ENCODE results near the gene IL36RN.

IL36RN gene

DNA sequence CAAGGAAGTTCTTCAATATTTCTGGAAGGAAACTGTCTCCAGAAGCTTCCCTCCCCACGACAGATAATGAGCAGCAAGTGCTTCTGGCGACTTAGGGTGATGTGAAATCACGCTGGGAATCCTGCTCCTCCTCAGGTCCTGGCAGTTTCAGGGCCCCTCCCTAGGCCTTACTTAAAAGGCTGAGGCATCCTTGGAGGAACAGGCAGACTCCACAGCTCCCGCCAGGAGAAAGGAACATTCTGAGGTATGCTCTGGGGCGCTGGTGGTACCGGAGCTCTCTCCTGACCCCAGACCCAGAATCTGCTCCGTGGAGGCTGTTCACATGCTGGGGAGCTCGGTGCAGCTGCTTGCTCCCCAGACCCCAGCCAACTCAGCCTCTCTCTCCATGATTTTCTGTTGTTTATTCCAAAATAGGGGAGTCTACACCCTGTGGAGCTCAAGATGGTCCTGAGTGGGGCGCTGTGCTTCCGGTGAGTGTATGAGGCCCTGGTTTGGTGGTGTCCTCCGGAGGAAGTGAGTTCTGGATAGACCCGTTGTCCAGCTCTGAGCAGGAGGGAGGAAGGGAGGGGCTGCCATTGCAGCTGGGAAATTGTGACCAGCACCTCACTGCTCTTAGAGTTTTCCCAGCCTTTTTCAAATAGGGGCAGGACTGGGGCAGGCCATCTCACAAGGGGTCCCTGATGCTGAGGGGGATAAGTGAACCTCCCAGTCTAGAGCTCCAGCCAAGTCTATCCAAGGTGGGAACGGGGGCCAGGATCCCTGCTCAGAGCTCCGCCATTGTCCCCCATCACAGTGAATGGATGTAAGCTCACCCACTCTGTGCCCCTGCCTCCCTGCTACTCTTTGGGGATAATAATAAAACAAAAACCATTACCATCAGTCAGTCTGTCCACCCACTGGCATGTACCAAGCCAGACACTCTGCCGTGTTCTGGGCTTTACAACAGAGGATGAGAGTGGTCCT, at the start of gene IL36RN:
Gene IL36RN (plus strand): TSS at position 201 of the 963 bp plus-strand sequence. CDS start 241 bp downstream, at position 442.
- in situ Hi-C loops (cut with MboI; ENCODE audit: low sequenced_read_pairs) = no loop called here

DNA sequence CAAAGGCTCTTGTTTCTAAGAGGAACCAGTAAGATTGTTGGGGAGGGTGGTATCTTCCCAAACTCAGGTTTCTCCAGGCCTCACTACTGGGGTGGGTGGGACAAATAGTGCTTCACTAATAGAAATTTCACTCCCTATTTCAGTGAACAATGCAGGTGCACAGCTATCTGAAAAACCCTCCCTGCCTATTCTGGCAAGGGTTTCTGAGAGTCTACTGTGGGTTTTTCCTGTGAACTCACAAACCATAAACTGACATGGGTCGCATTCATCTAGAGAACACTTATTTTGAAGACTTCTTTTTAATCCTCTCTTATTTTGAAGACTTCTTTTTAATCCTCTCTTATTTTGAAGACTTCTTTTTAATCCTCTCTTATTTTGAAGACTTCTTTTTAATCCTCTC, 49.4 kb upstream of the IL36RN start:
- in situ Hi-C loops (cut with MboI; ENCODE audit: low sequenced_read_pairs) = no loop called here

DNA sequence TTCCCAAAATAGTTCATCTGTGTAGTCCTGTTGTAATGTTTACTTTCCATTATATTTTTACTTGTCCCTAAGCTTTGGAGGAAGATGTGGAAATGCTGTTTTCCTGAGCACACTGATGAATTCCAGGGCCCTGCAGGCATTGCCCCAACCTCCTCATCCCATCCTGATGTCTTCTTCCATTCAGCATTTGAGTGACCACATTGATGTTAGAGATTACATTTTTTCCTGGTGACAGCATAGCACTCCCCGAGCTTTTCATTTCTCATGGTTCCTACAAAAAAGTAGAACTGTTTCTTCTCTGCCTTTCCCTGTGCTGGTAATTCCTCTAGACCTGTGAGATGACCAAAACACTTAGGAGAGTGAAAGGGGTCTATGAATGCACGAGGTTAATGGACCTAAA, 48.9 kb upstream of the IL36RN start:
- in situ Hi-C loops (cut with MboI; ENCODE audit: low sequenced_read_pairs) = no loop called here

DNA sequence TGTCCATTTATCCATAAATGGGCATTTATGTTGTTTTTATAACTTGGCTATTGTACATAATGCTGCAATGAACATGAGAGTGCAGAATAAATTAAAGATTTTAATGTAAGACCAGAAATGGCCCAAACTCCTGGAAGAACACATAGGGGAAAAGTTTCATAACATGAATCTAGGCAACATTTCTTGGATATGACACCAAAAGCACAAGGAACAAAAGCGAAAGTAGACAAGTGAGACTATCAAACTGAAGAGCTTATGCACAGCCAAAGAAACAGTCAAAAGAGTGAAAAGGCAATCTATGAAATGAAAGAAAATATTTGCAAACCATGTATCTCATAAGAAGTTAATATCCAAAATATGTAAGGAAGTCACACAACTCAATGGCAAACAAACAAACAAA, 47.9 kb upstream of the IL36RN start:
- in situ Hi-C loops (cut with MboI; ENCODE audit: low sequenced_read_pairs) = no loop called here

DNA sequence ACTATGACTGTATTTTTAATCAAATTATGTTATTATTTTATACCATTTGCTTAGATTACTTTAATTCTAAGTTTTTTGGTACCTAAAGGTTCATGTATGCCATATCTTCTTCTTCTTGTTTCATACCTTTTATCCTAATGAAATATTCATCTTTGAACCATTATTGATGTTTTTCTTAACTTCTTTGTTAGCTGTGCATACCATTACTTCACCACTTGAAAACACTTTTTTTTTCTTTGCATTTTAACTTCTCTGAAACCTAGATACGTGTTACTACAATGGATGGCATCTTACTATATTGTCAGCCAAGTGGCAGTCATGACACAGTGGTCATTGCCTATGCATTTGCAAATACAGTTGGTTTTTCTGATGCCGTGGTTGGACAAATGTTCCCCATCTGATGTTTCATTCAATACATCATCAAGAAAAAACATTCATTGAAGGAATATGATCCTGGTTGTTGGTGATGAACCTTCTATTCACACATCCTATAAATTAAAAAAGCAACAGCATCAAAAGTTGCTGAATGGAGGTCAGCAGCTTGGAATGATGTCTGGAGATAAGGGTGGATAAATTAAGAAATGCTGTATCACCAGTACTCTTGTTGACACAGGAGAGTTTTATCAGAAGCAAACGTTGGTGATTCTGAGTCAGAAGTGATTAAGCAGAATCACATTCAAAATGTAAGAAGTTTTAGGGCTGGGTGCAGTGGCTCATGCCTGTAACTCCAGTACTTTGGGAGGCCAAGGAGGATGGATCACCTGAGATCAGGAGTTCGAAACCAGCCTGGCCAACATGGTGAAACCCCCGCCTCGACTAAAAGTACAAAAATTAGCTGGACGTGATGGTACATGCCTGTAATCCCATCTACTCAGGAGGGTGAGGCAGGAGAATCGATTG, 46.3 kb upstream of the IL36RN start:
- in situ Hi-C loops (cut with MboI; ENCODE audit: low sequenced_read_pairs) = no loop called here

DNA sequence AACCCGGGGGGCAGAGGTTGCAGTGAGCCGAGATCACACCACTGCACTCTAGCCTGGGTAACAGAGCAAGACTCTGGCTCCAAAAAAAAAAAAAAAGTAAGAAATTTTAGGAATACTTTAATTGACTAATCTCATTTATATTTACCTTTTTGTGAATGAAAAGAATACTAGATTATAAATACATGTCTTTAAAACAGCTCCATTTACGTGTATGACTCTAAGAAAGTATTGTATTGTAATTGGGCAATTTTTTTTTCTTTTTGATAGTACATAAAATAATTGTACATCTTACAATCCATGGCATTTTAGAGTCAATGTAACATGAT, 45.7 kb upstream of the IL36RN start:
- in situ Hi-C loops (cut with MboI; ENCODE audit: low sequenced_read_pairs) = no loop called here

DNA sequence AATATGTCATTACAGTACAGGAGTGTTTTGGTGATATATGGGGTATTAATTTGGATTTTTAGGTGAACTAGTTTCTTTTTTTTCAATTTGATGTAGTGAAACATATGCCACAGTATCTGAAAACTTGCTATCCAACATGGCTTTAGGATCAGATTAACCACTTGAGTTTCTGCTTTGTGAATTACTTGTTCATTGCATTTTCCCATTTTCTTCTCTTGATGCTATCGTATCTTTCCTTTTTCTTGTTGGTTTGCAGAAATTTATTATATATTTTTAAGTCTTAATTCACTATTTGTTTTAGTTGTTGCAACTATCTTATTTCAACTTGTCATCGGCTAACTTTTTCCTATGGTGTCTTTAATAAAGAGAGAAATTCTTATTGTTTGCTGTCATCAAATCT, 44.9 kb upstream of the IL36RN start:
- in situ Hi-C loops (cut with MboI; ENCODE audit: low sequenced_read_pairs) = no loop called here

DNA sequence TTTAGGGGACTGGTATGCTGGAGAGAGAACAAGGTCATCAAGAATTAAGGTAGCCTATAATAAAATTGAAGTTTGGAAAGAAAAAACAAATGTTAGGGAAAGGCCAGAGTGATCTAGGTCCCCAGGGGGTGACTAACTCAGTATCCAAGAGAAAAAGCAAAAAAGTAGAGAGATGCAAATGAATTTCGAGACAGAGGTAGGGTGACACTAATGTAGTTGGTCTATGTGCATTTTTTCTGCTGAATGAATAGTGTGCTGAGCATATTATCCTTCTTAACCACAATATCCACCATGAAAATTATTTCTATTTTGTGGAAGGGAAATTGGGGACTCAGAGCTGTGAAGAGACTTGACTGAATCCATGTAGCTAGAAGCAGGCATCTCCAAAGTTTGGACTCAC, 44.0 kb upstream of the IL36RN start:
- in situ Hi-C loops (cut with MboI; ENCODE audit: low sequenced_read_pairs) = no loop called here

DNA sequence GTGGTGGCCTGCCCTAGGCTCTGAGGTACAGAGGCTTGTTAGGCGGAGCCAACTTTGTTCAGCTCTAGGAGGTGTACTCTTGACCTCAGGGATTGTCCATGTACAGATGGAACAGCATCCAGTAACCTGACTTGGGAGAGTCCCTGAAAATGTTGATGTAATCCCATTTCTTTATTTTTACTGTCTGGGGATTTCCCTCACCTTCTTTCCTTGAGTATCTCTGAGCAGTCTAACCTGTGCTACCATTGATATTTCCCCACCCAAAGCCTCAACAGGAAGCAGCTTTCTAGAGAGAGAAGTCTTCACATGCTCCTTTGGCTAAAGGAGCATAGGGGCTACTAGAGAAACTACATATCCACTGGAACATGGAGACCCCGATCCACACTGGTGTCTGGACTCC, 43.3 kb upstream of the IL36RN start:
- in situ Hi-C loops (cut with MboI; ENCODE audit: low sequenced_read_pairs) = no loop called here

DNA sequence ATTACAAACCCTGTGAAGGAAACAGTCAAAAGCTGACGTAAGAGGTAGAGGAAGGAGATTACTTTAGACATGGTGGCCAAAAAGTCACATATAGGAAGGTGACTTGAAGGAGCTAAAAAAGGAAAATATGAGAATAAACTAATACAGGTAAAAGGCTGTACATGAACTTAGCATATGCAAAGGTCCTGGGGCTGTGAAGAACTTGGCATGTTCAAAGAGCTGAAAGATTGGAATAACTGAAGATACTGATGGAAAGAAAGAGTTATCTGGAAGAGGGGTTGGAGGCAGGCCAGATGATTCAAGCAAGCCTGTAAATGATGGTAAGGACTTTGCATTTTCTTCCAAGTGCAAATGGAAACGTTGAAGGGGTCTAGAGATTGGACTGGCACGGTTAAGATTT, 40.5 kb upstream of the IL36RN start:
- in situ Hi-C loops (cut with MboI; ENCODE audit: low sequenced_read_pairs) = no loop called here

DNA sequence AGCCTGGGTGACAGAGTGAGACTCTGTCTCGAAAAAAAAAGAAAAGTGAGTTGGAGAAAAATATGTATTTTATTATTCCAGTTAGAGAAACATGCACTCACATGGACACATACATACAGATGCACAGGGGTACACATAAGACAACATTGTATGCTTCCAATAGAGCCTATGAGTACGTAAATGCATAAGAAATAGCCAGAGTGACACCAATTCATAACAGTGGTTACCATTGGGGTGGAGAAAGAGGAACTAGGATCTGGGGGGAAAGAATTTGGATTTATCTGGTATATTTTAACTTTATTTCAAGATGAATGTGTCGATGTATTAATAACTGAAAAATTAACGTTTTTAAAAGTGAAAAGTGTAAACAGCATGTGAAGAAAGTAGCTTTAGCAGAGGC, 37.7 kb upstream of the IL36RN start:
- in situ Hi-C loops (cut with MboI; ENCODE audit: low sequenced_read_pairs) = no loop called here

DNA sequence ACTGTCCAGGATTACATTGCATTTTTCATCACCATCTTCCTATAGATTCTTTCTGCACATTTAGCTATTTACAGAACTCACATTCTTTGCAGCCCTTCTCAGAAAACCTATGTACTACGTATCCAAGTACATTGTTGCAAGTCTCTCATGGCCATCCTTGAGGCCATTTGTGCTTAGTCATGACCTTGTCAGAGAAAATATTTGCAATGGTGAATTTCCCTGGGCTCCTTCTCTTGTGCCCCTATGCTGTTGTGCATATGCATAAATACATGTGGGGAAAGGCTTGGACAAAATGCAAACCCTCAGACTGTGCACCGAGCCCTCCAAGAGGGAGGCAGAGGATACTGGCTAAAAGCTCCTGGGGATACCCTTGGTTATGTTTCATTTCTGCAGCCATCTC, 34.2 kb upstream of the IL36RN start:
- in situ Hi-C loops (cut with MboI; ENCODE audit: low sequenced_read_pairs) = no loop called here

DNA sequence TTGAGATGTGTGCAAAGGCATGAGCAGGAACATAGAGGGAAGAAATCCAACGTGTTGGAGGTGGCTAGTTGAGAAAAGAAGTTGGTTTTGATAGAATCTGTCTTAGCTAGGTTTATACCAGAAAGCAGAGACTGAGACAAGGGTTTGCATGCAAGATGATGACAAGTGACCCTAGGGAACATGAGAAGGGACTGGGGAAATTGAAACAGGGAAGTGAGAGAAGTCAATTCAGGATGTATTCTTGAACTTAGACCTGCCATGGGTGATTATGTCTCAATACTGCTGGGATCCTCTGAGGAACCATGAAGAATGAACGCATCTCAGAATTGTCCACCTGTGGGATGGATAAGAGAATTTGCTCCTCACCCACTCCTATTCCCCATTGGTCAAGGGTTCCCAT, 33.3 kb upstream of the IL36RN start:
- in situ Hi-C loops (cut with MboI; ENCODE audit: low sequenced_read_pairs) = no loop called here

DNA sequence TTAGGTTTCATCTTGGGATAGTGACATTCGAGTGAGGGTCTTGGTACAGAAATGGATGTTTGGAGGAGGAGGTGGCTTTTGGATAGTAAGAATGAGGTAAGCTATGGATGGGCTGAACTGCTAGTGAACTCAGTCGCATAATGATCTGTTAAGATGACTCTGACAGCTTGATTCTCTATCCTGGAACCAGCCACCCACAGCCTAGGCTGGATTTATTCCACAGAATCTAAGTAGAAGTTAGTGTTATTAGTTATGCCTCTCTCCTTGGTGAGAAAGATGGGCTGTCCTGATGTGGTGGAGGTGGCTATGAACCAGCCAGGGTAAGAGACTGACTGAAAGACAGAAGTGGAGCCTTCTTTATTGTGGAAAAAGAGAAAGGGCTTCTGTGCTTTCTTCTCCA, 31.3 kb upstream of the IL36RN start:
- in situ Hi-C loops (cut with MboI; ENCODE audit: low sequenced_read_pairs) = no loop called here

DNA sequence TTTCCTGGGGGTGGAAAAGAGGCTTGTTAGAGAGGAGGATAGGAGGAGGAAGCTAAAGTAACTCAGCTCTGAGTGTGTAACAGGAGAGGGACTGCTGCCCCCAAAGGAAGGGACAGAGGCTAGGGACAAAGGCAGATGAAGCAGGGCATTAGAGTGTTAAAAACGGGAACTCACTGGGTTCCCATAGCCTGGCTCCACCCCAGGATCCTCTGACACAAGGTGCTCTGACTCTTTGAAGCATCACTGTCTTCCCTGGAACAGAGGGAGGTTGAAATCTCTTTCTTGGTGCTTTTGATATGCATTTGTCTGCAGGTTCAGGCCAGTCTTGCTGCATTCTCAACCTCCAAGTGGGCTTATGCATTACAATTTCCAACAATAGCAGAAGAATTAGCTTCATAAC, 30.9 kb upstream of the IL36RN start:
- in situ Hi-C loops (cut with MboI; ENCODE audit: low sequenced_read_pairs) = no loop called here

DNA sequence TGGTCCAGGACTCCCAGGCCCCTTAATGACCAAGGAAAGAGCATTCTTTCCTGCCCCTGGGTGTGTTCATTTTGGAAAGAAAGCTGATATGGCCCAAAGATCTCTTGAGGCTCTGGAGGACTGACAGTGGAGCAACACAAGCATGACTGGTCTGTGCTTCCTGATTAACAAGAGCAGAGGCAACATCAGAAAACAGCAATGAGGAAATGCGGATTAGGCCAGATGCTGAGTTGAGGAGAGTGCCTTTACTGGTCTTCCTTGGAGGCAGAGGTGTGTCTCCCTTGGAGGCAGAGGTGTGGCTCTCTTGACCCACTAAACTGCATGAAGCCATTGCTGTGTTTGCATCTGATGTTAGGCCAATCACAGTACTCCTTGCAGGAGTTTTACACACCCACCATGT, 26.3 kb upstream of the IL36RN start:
- in situ Hi-C loops (cut with MboI; ENCODE audit: low sequenced_read_pairs) = no loop called here

DNA sequence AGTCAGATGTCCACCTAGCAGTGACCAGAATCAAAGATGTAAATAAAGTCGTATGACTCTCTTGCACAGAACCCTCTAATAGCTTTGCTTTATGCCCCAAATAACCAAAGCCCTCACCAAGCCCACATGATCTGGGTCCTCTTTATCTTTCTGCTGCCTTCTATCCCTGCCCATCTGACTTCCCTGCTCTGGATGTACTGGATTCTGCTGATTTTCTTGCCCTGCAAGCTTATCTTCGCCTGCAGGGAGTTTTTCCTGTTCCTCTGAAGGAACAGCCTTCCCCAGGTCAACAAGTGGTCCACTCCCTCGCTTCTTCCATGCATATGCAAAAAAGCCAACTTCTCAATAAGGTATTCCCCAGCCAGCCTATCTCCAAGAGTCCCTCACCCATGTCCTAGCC, 25.0 kb upstream of the IL36RN start:
- in situ Hi-C loops (cut with MboI; ENCODE audit: low sequenced_read_pairs) = no loop called here

DNA sequence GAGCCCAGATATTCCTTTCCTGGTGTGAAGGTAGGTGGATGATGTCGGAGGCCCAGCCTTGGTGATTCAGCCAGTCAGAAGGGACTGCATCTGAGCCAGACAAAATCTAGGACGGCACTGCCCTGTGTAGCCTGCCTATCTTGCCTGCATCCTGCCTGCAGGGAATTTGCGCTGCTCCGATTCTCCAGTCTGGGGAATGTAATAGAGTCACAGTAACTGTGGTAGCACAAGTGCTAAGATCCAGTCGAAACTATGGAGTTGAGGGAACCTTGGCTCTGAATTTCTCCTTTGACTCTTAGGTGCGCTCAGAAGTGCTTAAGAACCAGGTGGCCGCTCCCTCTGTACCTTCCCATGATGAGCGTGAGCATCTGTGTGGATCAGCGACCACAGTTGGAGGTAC, 22.2 kb upstream of the IL36RN start:
- in situ Hi-C loops (cut with MboI; ENCODE audit: low sequenced_read_pairs) = no loop called here

DNA sequence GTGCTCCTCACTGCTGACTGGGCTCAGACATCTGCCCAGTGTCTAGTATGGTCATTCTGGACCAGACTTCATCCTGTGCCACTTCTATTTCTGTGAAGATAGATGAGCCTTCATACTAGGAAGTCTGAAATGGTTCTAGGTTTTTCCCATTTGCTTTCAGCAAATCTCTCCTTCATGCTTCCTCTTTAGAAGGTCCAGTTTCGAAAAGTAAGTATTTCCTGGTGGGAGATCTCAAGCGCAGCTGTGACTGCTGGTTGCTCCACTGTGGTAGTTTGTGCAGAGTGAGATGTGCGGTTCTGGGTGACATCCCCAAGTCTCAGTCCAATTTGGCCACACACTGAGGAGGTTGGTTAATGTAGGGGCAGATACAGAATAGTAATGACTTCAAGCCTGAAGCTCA, 20.7 kb upstream of the IL36RN start:
- in situ Hi-C loops (cut with MboI; ENCODE audit: low sequenced_read_pairs) = no loop called here

DNA sequence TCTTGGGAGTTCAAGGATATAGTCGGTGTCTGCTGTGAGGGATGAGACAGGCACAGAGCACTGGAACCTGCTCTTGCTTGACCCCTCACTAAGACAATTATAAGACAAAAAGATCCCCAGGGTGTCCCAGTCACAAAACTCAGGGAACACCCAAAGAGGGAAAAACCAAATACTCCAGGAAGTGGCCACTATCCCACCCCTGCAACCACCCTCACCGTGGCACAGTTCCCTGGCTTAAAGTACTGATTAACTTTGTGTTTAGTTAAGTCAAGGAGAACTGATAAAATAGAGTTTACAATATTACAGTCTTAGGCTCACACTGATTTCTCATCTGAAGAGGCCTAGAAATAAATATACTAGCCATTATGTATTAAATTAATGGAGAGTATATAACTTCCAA, 19.8 kb upstream of the IL36RN start:
- in situ Hi-C loops (cut with MboI; ENCODE audit: low sequenced_read_pairs) = no loop called here

DNA sequence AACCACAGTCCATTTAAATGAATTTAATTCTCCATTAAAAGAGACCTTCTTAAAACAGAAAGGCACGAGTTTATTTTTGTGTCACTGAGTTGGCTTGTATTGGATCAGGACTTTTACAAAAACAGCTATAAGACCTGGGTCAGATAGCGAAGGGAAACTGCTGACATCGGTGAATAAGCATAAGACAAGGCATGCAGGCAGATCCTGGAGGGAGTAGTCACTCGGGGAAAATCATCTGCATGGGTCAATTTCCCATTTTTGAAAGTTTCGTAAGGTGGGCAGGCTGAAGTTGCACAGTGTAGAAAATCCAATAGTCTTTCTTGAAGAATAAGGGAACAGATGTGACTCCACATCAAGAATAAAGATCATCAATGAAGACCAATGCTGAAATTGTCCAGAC, 19.3 kb upstream of the IL36RN start:
- in situ Hi-C loops (cut with MboI; ENCODE audit: low sequenced_read_pairs) = no loop called here

DNA sequence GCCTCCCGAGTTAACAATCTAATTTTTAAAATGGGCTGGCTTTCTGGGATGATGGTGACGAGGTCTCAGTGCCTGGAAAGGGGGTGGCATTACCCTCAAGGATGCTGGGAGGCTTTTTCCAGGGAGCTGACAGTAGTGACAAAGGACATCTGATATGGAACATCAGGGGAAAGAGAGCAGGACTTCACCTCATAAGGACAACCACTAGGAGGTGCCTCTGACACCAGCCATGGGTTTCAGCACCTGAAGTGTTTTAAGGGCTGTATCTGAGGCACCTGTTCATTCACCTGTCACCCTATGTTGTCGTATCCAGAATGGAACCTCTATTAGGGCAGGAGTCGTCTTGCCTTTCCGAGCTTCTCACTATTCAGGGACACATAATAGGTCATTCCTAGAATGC, 17.1 kb upstream of the IL36RN start:
- in situ Hi-C loops (cut with MboI; ENCODE audit: low sequenced_read_pairs) = no loop called here

Measured in HL-60/S4 treated with retinoic acid at 250 ng/mL for 4 days and 3 days (cell line).